ENCODE measurements around the gene PSMD4.

Gene PSMD4

DNA sequence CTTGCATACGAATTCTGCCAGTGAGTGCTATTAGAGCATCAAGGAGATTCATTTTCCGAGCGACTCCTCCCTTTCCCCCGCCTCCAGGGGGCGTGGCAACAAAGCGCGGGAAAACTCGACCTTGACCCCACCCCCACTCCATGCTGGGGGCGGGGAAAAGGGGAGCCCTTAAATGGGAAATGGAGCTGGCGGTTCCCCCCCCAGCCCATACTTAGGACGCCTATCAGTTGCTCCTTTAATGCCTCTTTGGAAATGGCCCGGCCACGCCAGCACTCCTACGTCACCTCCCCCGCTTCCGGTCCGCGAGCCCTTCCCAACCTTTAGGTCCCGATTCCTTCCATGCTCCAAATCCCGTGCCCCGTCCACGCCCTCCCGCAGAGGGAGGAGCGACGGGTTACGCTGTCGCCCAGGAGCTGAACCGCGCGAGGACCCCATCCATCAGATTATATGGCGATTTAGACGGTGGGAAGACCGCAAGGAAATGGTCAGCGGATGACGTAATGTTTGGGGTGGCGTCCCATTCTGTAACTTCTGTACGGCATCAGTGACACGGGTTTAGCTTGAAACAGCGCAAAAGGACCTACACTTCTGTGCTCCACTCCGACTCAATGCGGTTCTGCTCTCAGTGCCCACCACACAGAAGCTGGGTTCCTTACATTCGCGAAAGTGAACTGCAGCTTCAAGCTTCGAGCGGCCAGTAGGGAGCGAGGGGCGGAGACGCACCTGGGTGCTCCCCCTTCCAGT is 26.9 kb downstream of the PSMD4 start (continued):
- TF ChIP-seq MYNN (tag by site-specific recombination; IDR thresholded peaks at IDR 0.05; ENCODE audit: borderline replicate concordance), result no peak
- TF ChIP-seq ZBTB48 (tag by site-specific recombination; IDR thresholded peaks at IDR 0.05), result peak; percentile 78
- peak; percentile 64 for TF ChIP-seq ZNF394 (tag by site-specific recombination; IDR thresholded peaks at IDR 0.05; ENCODE audit: borderline replicate concordance)
- no peak for TF ChIP-seq ZNF776 (tag by site-specific recombination; IDR thresholded peaks at IDR 0.05; ENCODE audit: borderline replicate concordance)
- peak; percentile 99 for TF ChIP-seq IKZF3 (tag by site-specific recombination; IDR thresholded peaks at IDR 0.05)
- TF ChIP-seq ZNF266 (tag by site-specific recombination; IDR thresholded peaks at IDR 0.05; ENCODE audit: low read depth), result no peak
- no peak for TF ChIP-seq ZBTB7A (tag by site-specific recombination; IDR thresholded peaks at IDR 0.05; ENCODE audit: low read depth)
- peak; percentile 73; the same call in 1 of the 2 replicates for TF ChIP-seq KLF7 (tag by site-specific recombination; IDR thresholded peaks at IDR 0.05; ENCODE audit: borderline replicate concordance)
- peak; percentile 68; the same call in 1 of the 2 replicates for TF ChIP-seq CTCF (tag by site-specific recombination; IDR thresholded peaks at IDR 0.05)
- no peak for TF ChIP-seq ZNF549 (tag by site-specific recombination; IDR thresholded peaks at IDR 0.05)
- TF ChIP-seq ZBTB10 (tag by site-specific recombination; IDR thresholded peaks at IDR 0.05), result peak; percentile 94
- no peak for TF ChIP-seq ZNF670 (tag by site-specific recombination; IDR thresholded peaks at IDR 0.05; ENCODE audit: low read depth)
- 0 out of 2 replicates have a peak, but pooled peaks have one; percentile 65 for TF ChIP-seq ZBTB1 (tag by site-specific recombination; IDR thresholded peaks at IDR 0.05)
- no peak for TF ChIP-seq ZNF658 (tag by site-specific recombination; IDR thresholded peaks at IDR 0.05)
- peak; percentile 89 for TF ChIP-seq KLF9 (tag by site-specific recombination; IDR thresholded peaks at IDR 0.05; ENCODE audit: low read depth)
- 0 out of 2 replicates have a peak, but pooled peaks have one; percentile 29 for TF ChIP-seq ZNF169 (tag by site-specific recombination; IDR thresholded peaks at IDR 0.05)
- no peak for TF ChIP-seq ZNF138 (tag by site-specific recombination; IDR thresholded peaks at IDR 0.05; ENCODE audit: borderline replicate concordance)
- peak; percentile 94 for TF ChIP-seq KLF8 (tag by site-specific recombination; IDR thresholded peaks at IDR 0.05)
- TF ChIP-seq, protein P1, sequence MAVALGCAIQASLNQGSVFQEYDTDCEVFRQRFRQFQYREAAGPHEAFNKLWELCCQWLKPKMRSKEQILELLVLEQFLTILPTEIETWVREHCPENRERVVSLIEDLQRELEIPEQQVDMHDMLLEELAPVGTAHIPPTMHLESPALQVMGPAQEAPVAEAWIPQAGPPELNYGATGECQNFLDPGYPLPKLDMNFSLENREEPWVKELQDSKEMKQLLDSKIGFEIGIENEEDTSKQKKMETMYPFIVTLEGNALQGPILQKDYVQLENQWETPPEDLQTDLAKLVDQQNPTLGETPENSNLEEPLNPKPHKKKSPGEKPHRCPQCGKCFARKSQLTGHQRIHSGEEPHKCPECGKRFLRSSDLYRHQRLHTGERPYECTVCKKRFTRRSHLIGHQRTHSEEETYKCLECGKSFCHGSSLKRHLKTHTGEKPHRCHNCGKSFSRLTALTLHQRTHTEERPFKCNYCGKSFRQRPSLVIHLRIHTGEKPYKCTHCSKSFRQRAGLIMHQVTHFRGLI (tag by site-specific recombination; IDR thresholded peaks at IDR 0.05), result no peak; the same call in 1 of the 2 replicates
- peak; percentile 96 for TF ChIP-seq ZNF335 (tag by site-specific recombination; conservative IDR thresholded peaks at IDR 0.05)
- TF ChIP-seq ZBTB20 (tag by site-specific recombination; IDR thresholded peaks at IDR 0.05), result peak; percentile 66
- TF ChIP-seq ZNF777 (tag by site-specific recombination; IDR thresholded peaks at IDR 0.05; ENCODE audit: borderline replicate concordance), result peak; percentile 94; the same call in 1 of the 2 replicates
- no peak for TF ChIP-seq GLI4 (tag by site-specific recombination; IDR thresholded peaks at IDR 0.05)
- TF ChIP-seq ZNF768 (tag by site-specific recombination; IDR thresholded peaks at IDR 0.05), result no peak
- TF ChIP-seq ZNF571 (tag by site-specific recombination; IDR thresholded peaks at IDR 0.05), result no peak
- no peak for TF ChIP-seq ZSCAN23 (tag by site-specific recombination; IDR thresholded peaks at IDR 0.05)
- TF ChIP-seq ZNF23 (tag by site-specific recombination; IDR thresholded peaks at IDR 0.05; ENCODE audit: borderline replicate concordance), result no peak
- peak; percentile 81 for TF ChIP-seq OVOL3 (tag by site-specific recombination; IDR thresholded peaks at IDR 0.05)
- TF ChIP-seq ZNF19 (tag by site-specific recombination; IDR thresholded peaks at IDR 0.05; ENCODE audit: low read depth), result no peak
- no peak for TF ChIP-seq ZNF416 (tag by site-specific recombination; IDR thresholded peaks at IDR 0.05)
- TF ChIP-seq ZNF184 (tag by site-specific recombination; IDR thresholded peaks at IDR 0.05), result no peak
- no peak for TF ChIP-seq ZNF645 (tag by site-specific recombination; IDR thresholded peaks at IDR 0.05)
- peak; percentile 100 for TF ChIP-seq ZFP69B (tag by site-specific recombination; IDR thresholded peaks at IDR 0.05)

Data from HEK293 (cell line).